Type B pancreatic cell (in vitro differentiated cells): Measurements from ENCODE around the gene ACBD3. TPM values are rescaled to one million over a fixed set of nuclear protein-coding genes. Genes with fewer than 3 reads are reported as not detected.

Experiments used
- DNase-seq: peaks from one replicate; pipeline ENCODE4 v3.0.0; 2021; ENCODE audit warnings: mixed read lengths; ENCODE audit not compliant: unreplicated experiment; ENCODE audit errors: extremely low spot score
- H3K27ac Mint-ChIP-seq: 2 replicates; pipeline ENCODE4 v1.8.0; 2021; ENCODE audit warnings: mild to moderate bottlenecking, mixed read lengths
- H3K27me3 Mint-ChIP-seq: 2 replicates; pipeline ENCODE4 v1.8.0; 2021; ENCODE audit warnings: mixed read lengths
- H3K36me3 Mint-ChIP-seq: 2 replicates; pipeline ENCODE4 v1.8.0; 2021; ENCODE audit warnings: mixed read lengths
- H3K4me1 Mint-ChIP-seq: one replicate; pipeline ENCODE4 v1.8.0; 2021; ENCODE audit warnings: mixed read lengths; ENCODE audit not compliant: unreplicated experiment
- H3K4me3 Mint-ChIP-seq: 2 replicates; pipeline ENCODE4 v1.8.0; 2021; ENCODE audit warnings: mild to moderate bottlenecking, mixed read lengths
- H3K9me3 Mint-ChIP-seq: 2 replicates; pipeline ENCODE4 v1.8.0; 2021; ENCODE audit warnings: mixed read lengths
- total RNA-seq: library from RNA; stranded (reverse); gene quantifications from 2 replicates; pipeline ENCODE4 v1.2.1, GENCODE V29; 2021; ENCODE audit warnings: low replicate concordance
- TF ChIP-seq, protein P1 (sequence below): fragments of 200-600 bp; sonication (generic); conservative IDR thresholded peaks from 2 replicates; pipeline ENCODE4 v1.5.0; 2021; ENCODE audit warnings: antibody characterized with exemption, mild to moderate bottlenecking

Gene ACBD3
- total RNA-seq, 1 donor from 2014 or later = 37.4 TPM

DNA sequence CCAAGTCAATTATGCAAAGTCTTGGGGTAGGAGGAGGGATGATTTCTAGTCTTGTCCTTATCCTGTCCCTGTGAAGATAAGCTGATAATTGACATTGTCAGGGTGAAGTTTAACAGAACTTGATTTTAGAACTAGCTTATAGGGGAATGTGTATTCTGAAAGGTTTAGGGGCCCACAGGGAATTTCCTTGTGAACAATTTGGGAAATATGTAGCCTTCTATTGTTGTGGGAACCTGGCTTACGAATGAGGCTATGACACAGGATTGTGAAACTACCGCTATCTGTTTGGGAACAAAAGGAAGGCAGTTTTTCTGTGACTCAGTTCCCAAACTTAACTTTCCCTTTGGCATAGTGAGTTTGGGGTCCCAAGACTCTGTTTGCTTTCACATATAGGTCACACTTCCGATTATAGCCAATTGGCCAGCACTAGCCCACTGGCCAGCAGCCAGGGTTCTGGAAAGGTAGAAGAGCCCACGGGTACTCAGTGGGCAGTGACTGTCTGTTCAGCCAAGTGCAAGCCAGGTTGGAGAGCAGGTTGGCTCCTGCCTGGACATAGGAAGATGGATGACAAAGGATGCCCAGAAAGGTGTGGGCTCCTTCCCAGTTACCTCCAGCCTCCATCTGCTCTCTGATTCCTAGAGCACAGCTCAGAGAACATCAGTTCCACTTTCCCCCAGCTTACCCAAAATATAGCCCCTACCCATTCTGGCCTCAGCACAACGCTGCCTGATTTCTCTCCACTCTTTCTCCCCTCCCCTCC, 88.5 kb downstream of the ACBD3 start:
- no peak overlapping the region for H3K4me3 Mint-ChIP-seq
- peaks cover 26% of the 10 kb centered on the region for H3K27me3 Mint-ChIP-seq
- no peak for DNase-seq
- H3K9me3 Mint-ChIP-seq = no peaks in the 10 kb centered on the region
- H3K4me1 Mint-ChIP-seq = peaks cover 11% of the 10 kb centered on the region
- TF ChIP-seq, protein P1, sequence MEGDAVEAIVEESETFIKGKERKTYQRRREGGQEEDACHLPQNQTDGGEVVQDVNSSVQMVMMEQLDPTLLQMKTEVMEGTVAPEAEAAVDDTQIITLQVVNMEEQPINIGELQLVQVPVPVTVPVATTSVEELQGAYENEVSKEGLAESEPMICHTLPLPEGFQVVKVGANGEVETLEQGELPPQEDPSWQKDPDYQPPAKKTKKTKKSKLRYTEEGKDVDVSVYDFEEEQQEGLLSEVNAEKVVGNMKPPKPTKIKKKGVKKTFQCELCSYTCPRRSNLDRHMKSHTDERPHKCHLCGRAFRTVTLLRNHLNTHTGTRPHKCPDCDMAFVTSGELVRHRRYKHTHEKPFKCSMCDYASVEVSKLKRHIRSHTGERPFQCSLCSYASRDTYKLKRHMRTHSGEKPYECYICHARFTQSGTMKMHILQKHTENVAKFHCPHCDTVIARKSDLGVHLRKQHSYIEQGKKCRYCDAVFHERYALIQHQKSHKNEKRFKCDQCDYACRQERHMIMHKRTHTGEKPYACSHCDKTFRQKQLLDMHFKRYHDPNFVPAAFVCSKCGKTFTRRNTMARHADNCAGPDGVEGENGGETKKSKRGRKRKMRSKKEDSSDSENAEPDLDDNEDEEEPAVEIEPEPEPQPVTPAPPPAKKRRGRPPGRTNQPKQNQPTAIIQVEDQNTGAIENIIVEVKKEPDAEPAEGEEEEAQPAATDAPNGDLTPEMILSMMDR = no peak
- no peak overlapping the region for H3K27ac Mint-ChIP-seq
- H3K36me3 Mint-ChIP-seq = no peaks in the 10 kb centered on the region

DNA sequence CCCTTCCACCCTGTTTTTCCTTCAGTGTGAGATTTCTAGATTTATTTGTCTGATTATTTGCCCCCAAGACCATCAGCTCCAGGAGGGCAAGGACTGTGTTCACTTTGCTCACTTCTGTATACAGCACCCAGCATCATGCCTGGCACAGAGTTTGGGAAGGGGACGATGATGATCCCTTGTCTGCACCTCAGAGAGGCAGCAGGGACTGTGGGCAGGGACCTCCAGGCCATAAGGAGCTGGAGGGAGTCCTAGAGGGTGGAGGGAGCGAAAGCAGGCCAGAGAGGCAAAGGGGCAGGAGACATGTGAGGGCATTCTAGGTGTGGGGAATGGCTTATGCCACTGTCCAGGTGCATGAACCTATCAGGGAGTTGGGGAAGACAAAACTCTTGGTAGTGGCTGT, 91.3 kb downstream of the ACBD3 start:
- TF ChIP-seq, protein P1 = no peak

More for the DNA sequence above, 91.3 kb downstream of the ACBD3 start:
- no peak overlapping the region for H3K4me3 Mint-ChIP-seq
- no peaks in the 10 kb centered on the region for H3K9me3 Mint-ChIP-seq
- DNase-seq = no peak
- H3K27ac Mint-ChIP-seq = no peak overlapping the region
- peaks cover 22% of the 10 kb centered on the region for H3K27me3 Mint-ChIP-seq
- peaks cover 3% of the 10 kb centered on the region for H3K4me1 Mint-ChIP-seq
- no peaks in the 10 kb centered on the region for H3K36me3 Mint-ChIP-seq

Other genes with a start within 250 kb of the ACBD3 start
- not detected in 2 replicates for gene LEFTY2, start 245.5 kb downstream of the ACBD3 start, total RNA-seq
- 15.0 and 15.1 TPM in 2 replicates for gene SDE2, start 187.4 kb downstream of the ACBD3 start, total RNA-seq
- gene H3-3A, start 124.0 kb downstream of the ACBD3 start, total RNA-seq = 684 and 873 TPM in 2 replicates
- 0.14 and 0.63 TPM in 2 replicates for gene MIXL1, start 36.9 kb upstream of the ACBD3 start, total RNA-seq
- gene LIN9, start 122.4 kb upstream of the ACBD3 start, total RNA-seq = 5.4 and 10.5 TPM in 2 replicates
- gene PARP1, start 221.4 kb upstream of the ACBD3 start, total RNA-seq = 106 and 186 TPM in 2 replicates